ENCODE data around the gene PTPRN2. TPM values are rescaled to one million over a fixed set of nuclear protein-coding genes. Genes with fewer than 3 reads are reported as not detected.

Gene PTPRN2
- total RNA-seq, 1 donor: 0.09 TPM

DNA sequence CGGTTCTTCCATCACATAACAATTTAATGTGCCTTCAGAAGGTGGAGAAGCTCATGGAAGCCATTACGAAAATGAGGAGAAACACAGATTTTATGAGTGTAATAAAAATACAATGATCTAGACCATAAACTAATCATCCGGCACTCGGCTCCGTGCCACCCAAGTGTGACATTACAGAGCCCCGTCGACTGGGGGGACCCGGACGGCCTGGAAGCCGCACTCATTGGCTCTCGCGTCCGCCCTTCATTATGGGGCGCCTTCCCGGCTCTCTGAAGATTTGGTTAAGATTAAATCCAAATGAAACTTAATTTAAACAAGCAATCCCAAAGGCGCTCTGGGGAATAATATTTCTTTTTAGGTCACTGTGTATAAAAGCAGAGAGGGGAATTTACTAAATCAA lies 1008.2 kb downstream of the PTPRN2 start:
- no peak for DNase-seq (ENCODE audit: low read depth)

DNA sequence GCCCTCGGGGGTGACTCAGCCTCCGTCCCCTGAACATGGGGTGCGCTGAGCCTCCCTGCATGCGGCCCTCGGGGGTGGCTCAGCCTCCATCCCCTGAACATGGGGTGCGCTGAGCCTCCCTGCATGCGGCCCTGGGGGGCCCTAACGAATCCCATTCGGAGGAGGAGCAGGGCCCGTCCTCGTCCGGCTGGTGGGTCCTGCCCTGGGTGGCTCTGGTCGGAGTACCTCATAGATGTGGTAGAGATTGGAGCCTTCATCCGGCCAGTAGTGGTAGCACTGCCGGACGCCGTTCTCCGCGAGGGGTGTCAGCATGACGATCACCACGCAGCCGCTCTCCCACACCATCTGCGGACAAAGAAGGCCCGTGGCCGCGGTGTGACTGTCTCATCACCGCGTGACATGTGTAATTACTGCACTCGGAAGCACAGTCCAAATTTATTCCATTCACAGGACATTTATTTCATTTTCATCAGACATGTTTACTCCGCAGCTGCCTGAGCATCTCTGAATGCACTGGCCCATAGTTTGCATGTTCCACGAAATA lies 1009.8 kb downstream of the PTPRN2 start:
- no peak for DNase-seq (ENCODE audit: low read depth)
- no peak overlapping the region for H3K4me3 ChIP-seq (ENCODE audit: low read depth, low read length)
- TF ChIP-seq, protein P1, sequence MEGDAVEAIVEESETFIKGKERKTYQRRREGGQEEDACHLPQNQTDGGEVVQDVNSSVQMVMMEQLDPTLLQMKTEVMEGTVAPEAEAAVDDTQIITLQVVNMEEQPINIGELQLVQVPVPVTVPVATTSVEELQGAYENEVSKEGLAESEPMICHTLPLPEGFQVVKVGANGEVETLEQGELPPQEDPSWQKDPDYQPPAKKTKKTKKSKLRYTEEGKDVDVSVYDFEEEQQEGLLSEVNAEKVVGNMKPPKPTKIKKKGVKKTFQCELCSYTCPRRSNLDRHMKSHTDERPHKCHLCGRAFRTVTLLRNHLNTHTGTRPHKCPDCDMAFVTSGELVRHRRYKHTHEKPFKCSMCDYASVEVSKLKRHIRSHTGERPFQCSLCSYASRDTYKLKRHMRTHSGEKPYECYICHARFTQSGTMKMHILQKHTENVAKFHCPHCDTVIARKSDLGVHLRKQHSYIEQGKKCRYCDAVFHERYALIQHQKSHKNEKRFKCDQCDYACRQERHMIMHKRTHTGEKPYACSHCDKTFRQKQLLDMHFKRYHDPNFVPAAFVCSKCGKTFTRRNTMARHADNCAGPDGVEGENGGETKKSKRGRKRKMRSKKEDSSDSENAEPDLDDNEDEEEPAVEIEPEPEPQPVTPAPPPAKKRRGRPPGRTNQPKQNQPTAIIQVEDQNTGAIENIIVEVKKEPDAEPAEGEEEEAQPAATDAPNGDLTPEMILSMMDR (IDR thresholded peaks at IDR 0.05; ENCODE audit: insufficient read depth, low read length): no peak

More for the DNA sequence above, 1008.2 kb downstream of the PTPRN2 start:
- TF ChIP-seq, protein P1 (IDR thresholded peaks at IDR 0.05; ENCODE audit: insufficient read depth, low read length): no peak
- H3K4me3 ChIP-seq (ENCODE audit: low read depth, low read length): no peak overlapping the region

DNA sequence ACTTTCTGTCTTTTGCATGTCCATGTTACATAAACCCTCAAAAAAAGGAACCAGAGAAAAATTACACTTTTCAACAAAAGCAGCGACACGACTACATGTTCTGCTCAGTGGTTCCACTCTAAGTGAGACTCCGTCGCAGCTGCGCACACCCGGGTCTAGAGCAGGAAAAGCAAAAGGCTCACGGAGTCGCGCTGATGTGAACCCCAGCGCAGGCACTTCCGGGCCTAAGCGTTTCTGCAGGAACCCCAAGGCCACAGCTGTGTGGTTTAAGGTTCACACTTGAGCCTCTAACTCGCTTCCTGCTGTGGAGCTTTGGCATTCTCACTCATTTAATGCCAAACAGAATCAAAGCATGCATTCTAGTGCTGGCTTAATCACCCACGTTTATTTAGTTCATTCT lies 1010.6 kb downstream of the PTPRN2 start:
- DNase-seq (ENCODE audit: low read depth): no peak
- TF ChIP-seq, protein P1 (IDR thresholded peaks at IDR 0.05; ENCODE audit: insufficient read depth, low read length): no peak
- no peak overlapping the region for H3K4me3 ChIP-seq (ENCODE audit: low read depth, low read length)

DNA sequence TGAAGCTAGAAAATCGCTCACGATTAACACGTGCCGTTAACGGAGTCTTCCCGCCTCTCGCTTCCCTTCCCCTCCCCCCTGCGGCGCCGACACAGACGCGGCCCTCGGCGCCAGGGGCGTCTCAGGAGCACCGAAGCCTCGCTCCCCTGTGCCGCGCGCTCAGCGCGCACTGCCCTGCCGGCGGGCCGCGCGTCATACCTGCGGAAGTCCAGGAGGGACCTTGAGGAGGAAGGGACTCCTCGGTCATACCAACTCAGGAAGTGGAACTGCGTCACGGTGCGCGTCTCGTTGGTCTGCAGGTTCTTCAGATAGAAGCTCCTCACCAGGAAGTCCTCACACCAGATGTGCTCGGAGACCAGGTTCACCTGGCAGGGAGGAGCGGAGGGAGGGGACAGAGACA lies 1011.2 kb downstream of the PTPRN2 start:
- DNase-seq (ENCODE audit: low read depth): no peak
- TF ChIP-seq, protein P1 (IDR thresholded peaks at IDR 0.05; ENCODE audit: insufficient read depth, low read length): no peak
- no peak overlapping the region for H3K4me3 ChIP-seq (ENCODE audit: low read depth, low read length)

DNA sequence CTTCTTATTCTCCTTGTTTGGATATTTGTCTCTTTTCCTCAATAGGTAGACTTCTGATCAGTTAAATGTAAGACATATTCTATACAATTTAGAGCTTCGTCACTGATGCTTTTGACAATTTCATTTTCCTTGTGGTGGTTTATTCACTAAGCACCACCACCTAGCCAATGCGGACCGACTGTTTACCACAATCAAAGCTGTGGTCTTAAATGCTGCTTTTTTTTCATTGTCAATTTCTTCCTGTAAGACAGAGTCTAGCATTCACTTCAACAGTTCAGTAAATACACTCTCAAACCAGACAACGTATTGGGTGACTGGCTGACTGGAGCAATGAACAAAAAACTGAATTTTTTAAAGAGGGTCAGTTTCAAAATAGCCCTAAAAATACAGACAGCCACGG lies 1011.8 kb downstream of the PTPRN2 start:
- H3K4me3 ChIP-seq (ENCODE audit: low read depth, low read length): no peak overlapping the region

DNA sequence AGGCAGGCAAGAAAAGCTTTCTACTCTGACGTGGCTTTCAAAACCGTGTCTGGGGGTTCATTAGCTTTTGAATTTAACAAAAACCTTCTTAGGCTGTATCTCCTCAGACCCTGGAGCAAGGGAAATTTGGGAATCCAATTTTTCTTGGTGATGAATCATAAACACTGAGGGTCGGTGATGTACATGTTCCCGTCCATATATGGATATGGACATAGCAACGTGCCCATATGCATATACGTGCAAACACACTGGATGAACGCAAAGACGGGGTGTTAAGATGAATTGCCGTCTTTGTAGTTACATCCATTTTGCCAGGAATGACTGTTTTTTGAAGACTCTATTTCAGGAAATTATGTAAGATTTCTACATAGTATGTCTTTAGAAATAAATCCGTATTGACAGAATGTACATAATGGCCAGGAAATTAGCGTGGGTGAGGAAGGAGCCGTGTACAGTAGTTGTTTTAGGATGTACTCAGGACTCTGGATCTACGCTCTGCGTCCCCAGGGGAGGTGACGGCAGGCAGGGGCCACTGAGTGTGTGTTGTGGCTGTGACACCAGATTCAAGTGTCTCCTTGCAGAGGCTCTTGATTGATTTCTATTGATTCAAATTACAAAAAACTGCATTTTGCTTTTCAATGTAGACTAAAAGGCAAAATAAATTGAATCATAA lies 1012.6 kb downstream of the PTPRN2 start:
- TF ChIP-seq, protein P1 (IDR thresholded peaks at IDR 0.05; ENCODE audit: insufficient read depth, low read length): no peak
- no peak overlapping the region for H3K4me3 ChIP-seq (ENCODE audit: low read depth, low read length)
- DNase-seq (ENCODE audit: low read depth): no peak

More for the DNA sequence above, 1011.8 kb downstream of the PTPRN2 start:
- TF ChIP-seq, protein P1 (IDR thresholded peaks at IDR 0.05; ENCODE audit: insufficient read depth, low read length): no peak
- DNase-seq (ENCODE audit: low read depth): no peak

All from fibroblast of the aortic adventitia (primary cell).